GM10847 (cell line): ENCODE results near the gene CASS4.
A peak's percentile ranks its signal among the peaks of the same experiment; 100 is the strongest.

Experiments used
- POLR2A ChIP-seq: IDR thresholded peaks from 2 replicates; pipeline ENCODE4 v1.6.1; 2011; ENCODE audit not compliant: insufficient read length; ENCODE audit errors: extremely low read depth

The CASS4 gene

DNA sequence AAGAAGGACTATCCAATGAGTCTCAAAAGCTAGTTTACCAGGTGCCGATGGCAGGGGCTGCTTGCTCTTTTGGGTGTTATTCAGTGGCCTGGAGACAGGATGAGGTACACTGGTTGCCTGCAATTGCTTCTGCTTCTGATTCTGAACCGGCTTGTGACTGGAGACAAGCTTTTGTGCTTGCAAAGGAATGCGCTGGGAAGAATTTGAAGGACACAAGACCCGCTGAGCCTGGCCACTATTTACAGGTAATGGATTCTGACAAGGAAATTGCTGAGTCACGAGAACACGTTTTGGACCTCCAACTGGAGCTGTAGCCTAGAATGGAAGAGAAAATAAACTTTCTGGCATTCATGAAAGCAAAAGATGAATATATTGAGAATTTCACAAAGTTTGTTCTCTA lies 25.8 kb upstream of the CASS4 start:
- no peak for TF ChIP-seq POLR2A

DNA sequence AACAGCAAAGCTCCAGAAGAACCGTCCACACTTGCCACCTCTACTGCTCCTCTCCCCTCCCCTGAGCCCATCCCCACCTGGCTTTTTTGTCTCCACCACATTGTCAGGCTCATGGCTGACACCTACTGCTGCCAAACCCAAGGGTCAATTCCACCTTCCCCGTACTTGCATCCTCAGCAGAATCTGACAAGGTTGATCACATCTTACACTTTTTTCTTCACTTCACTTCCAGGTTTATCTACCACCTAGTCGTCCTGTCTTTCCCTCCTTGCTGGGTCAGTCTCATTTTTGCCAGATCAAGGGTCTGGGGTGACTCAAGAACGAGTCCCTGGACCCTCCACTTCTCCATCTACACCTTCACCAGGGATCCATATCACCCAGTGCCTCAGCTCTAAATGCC lies 23.2 kb upstream of the CASS4 start:
- no peak for TF ChIP-seq POLR2A

DNA sequence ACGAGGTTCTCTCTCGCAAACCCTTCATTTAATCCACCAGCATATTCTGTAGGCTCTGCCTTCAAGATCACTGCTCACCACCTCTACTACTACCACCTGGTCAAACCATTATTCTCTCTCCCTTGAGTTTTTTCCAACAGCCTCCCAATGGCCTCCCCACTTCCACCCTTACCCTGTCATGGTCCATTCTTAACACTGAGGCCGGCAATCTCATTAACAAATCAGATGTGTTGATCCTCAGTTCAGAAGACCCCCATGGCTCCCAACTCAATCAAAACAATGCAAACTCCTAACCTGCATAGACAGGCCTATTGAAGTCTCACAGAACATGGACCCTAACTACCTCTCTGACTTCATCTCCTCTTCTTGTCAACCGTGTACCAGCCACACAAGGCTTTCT lies 22.3 kb upstream of the CASS4 start:
- TF ChIP-seq POLR2A, result no peak

DNA sequence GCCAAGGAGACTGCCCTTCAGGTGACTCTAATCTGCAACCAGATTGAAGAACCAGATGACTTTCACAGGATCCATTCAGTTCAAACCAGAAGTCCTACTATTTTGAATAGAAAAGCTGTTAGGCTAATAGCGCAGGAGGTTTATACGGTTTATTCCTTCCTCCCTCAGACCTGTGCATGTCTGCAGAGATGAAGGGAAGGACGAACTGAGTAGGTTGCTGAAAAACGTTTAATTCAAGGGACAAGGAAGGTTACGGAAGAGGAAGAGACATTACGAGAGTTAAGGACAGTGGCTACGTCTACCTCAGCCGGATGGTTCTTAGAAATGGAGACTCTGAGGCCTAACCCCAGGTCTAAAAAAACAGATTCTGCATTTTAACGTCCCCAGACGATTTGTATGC lies 21.0 kb upstream of the CASS4 start:
- TF ChIP-seq POLR2A, result no peak

DNA sequence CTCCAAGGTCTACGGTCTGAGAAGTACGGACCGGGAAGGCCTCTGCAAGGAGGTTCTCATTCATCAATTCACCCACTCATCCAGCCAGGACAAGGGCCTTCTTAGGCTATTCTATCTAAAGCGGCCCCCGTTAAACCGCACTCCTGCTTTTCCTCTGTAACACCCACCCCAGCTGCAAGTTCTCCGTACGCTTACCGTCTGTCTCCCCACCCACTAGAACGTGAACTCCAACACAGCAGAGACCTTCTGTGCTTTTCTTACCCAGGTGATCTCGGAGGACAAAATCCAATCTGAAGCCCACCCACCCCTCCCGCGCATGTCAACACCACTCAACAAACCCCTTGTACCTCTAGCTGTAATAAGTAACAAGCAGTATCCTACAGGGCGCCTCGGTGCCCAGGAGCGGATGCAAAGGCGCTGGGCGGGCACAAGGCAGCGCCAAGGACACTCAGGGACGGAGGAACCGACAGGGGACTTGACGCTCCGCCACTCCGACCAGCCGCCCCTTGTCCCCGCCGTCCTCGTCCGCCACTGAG lies 20.4 kb upstream of the CASS4 start:
- no peak for TF ChIP-seq POLR2A

DNA sequence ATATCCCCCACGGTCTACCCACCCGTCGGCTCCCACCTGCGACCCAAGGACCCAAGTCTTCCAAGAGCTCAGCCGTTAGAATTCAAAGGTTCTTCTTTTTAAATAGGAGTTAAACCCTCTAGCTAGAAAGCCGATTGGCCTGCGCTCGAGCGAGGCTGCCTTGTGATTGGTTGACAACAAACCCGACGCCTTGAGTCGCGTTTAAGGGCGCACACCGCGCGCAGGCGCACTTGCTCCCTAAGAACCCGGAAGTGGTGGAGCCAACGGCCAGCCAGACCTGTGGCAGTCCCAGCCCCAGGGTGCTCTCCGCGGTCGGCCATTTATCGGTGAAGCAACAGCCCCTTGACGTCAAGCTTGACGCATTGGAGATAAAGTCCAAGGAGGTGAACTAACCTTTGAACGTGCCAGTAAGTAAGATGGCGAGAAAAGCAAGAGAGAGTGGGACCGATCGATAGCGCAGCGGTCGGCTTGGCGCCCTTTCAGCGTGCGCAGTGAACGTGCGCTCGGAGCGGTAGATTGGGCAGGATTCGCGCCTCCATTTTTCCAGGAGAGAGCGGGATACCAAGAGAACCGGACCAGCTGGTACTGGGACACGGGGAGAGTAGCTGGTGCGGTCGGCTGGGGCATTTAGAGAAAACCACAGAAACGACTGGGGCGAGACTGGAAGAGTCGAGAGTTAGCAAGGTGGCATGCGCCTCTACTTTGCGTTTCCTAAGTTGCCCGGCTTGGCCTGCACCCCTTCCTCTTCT lies 19.8 kb upstream of the CASS4 start, which contains the start of the genes AURKA and CSTF1:
Gene AURKA (minus strand): TSS at position 84 of the 749 bp plus-strand sequence. CDS start 4,018 bp downstream, outside the sequence.
Gene CSTF1 (plus strand): TSS at position 514 of the 749 bp plus-strand sequence. CDS start 2,908 bp downstream, outside the sequence.
- peak; percentile 30 for TF ChIP-seq POLR2A

DNA sequence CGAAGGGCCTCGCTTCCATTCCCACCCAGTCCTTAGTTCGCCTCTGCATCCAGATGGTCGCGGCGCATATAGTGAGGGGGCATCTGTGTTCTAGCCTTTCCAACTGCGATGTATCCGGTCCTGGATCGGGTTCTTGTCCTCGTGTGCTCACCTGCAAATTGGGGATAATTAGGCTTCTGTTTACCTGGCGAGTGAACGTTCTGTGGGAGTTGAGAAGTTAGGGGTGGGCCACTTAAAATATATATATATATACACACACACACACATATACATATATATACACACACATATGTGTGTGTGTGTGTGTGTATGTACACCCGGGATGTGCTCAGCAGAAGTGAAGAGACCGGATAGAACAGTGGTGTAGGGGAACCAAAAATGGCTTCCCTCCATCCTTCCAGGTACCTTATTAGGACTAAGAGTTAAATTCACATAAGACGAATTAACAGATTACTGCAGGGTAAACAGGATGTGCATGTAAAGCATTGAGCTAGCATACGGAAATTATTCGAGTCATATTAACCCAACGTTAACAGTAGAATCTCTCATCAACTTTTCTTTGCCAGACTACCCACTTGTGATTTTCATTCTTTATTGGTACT lies 19.1 kb upstream of the CASS4 start:
- TF ChIP-seq POLR2A, result no peak

DNA sequence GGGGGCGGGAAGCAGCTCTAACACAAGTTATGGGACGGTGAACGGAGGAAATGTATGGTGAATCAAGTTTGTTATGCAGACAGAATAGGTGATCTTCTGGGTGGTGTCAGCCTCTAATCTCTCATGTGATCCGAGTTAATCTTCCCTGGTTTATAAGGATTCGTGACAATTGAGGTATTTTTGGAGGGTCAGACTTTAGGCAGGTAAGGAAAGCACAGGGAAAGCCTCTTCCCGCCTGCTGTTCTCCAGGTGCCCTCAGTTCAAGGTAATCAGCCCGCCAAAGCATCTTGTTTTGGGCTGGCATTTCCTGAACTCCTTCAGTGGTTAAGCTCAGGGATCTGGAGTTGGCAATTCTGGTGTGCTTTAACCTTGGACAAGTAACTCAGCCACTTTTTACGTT lies 18.4 kb upstream of the CASS4 start:
- TF ChIP-seq POLR2A, result no peak

DNA sequence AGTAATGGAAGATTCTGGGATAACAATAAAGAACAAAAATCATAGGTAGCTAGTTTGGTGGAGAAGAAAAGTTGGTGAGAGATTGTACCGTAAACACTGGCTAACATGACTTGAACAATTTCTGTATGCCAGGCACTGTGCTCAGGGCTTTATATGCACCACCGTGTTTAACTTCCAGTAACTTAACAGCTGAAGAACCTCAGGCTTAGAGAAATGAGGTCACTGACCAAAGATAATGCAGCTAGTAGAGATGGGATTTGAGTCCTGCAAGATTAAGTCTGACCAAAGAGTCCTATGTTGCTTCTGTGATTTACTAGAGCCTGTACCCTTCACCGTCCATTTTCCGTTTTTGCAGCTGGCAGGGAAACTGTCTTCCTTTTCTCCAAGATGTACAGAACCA lies 16.9 kb upstream of the CASS4 start:
- TF ChIP-seq POLR2A, result no peak

DNA sequence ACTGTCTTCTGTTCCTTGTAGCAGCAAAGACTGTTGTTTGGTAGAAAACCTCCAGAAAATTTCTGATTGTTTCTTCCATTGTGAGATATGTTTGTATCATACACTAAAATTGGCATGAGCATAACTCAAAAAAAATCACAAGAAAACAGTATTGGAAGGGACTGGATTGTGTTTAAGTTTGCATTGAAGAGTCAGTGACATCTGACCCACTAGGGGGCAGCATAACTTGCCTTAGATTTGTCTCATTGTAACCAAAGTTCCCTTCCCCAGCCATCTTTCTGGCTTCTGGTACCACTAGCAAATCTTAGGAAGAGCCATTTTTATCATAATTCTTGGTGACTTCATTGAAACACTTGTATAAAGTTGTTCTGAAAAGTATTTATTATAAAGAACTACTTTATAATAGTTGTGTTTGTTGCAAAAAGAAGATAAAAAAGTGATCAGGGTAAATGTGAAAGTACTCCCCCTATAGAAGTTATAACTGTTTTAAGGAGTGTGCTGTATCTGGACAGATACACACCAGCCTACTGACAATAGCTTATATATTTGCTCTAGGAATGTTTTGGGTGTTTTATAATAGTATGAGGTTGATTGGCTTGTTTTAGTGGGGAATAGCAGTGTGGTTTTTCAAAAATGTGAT lies 11.9 kb upstream of the CASS4 start:
- TF ChIP-seq POLR2A, result no peak

DNA sequence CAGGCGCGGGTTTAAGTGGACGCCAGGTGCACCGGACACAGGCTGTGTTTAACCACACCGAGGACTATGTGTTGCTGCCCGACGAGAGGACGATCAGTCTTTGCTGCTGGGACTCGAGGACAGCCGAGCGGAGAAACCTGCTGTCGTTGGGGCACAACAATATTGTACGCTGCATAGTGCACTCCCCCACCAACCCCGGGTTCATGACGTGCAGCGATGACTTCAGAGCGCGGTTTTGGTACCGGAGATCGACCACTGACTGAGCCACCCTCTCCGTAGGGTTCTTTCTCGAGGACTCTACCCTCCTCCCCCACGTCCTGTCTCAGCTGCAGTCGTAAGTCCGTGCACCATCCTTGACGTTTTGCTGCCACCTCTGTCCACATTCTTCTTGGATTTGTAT lies 8.6 kb upstream of the CASS4 start:
- TF ChIP-seq POLR2A, result no peak

DNA sequence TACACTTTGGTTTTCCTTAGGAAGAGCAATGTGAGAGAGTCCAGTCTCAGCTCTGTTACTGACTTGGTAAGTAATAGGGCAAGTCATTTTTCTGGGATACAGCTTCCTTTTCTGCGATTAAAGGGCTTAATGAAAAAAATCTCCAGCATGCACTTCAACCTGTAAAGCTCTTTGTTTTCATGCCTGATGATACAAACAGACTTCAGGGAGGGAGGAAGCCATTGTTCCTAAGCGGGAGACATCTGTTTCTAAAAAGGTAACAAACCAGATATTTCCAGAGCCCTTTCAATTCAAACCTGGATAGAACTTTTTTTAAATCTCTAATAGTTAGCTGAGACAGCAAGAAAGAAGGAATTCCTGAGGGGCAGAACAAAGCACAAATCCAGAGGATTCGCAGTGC lies 5.2 kb upstream of the CASS4 start:
- TF ChIP-seq POLR2A, result no peak

DNA sequence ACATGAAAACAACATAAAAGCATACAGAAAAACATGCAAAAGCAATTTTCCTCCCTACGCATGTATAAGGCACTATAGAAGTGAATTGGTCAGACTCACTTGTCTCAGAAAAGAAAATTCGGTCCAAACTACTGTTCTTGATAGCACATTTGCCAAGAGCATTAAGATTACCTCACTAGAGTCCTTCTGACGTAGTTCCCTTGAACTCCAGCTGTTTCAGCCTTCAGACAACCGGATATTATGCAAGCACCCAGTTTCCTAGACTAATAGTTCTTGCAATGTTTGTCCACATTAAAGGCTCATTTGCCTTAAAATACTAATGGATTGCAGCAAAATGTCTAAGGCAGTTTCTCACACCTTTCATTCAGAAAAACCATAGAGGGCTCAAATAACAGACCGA lies 2.5 kb upstream of the CASS4 start:
- no peak for TF ChIP-seq POLR2A

DNA sequence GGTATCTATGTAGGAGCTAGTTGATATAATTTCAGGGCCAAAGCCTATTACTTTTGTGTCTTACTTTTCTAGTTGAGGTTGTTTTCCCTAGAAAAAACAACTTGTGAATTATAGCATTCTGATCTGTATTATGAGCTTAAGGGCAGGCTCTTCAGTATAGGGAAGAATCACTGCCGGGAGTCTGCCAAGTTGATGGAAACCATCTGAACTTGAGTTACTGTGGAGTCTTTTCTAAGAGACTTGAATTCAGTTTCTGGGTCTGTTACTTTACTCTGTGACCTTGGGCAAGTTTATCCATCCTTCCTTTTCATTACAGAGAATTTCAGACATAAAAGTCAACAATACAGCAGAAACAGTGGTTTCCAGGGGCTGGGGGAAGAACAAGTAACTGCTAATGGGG lies 2.1 kb upstream of the CASS4 start:
- TF ChIP-seq POLR2A, result no peak

DNA sequence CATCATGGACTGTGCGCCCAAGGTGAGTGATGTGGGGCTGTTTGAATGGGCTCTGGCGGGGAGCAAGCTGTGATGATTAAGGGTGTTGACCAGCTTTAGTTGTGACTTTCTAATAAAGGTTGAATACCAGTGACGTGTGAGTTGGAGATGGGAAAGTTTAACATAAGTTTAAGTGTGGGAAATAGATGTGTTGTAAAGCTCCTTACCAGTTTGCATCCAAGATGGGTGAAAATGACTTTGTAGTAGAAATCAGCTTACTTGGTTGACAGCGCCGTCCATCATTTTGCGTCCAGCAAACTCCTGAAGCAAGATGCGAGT lies 372 bp downstream of the CASS4 start:
- TF ChIP-seq POLR2A, result no peak

DNA sequence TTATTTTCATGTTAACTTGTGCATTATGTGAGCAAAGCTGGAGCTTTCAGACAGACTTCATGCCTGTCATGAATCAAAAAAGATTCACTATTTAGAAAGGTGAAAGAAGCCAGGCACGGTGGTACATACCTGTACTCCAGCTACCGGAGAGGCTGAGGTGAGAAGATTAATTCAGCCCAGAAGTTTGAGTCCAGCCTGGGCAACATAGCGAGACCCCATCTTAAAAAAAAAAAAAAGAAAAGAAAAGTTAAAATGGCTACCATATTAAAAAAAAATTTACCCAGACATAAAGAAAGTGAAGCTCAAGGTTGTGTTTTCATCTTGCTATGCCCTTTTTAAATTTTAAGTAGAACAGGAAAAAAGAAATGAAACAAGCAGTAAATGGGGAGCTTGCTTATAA lies 889 bp downstream of the CASS4 start:
- TF ChIP-seq POLR2A, result no peak
